Ammon's horn (tissue), 1 donor: ENCODE data around the gene RBM33.
"Not testable (repeated sequence)": the region's sequence is repeated elsewhere in the genome, so short reads cannot be mapped to it uniquely, and the experiment has no call there.

Experiments
- DNase-seq: peaks from one replicate; pipeline ENCODE4 v3.0.0-alpha.2; 2016; ENCODE audit warnings: low spot score

The RBM33 gene

GRCh38 chr7:155809947-155810769 lies 165.7 kb downstream of the RBM33 start:
- DNase-seq: no peak

GRCh38 chr7:155810770-155811559 lies 166.5 kb downstream of the RBM33 start:
- no peak for DNase-seq

GRCh38 chr7:155811560-155811894 lies 167.1 kb downstream of the RBM33 start:
- no peak for DNase-seq

GRCh38 chr7:155811895-155812761 lies 167.7 kb downstream of the RBM33 start, which contains the start of gene SHH:
Gene SHH (minus strand): TSS chr7:155812463. CDS start chr7:155812122, 341 bp downstream.
- no peak for DNase-seq

GRCh38 chr7:155813125-155813524 lies 168.7 kb downstream of the RBM33 start:
- no peak for DNase-seq

GRCh38 chr7:155813546-155814315 lies 169.3 kb downstream of the RBM33 start:
- DNase-seq: no peak

GRCh38 chr7:155814316-155815276 lies 170.1 kb downstream of the RBM33 start:
- DNase-seq: no peak

GRCh38 chr7:155815332-155816191 lies 171.1 kb downstream of the RBM33 start:
- peak; percentile 42 for DNase-seq

GRCh38 chr7:155816192-155816508 lies 171.7 kb downstream of the RBM33 start:
- DNase-seq: no peak

GRCh38 chr7:155816996-155817395 lies 172.5 kb downstream of the RBM33 start:
- DNase-seq: no peak

- DNase-seq: not testable (repeated sequence)
Measured at GRCh38 chr7:155817515-155817914, 173.1 kb downstream of the RBM33 start.

- no peak for DNase-seq
Measured at GRCh38 chr7:155818154-155818819, 173.8 kb downstream of the RBM33 start.

- DNase-seq: no peak
Measured at GRCh38 chr7:155818820-155819168, 174.3 kb downstream of the RBM33 start.

GRCh38 chr7:155819186-155819585 lies 174.7 kb downstream of the RBM33 start:
- no peak for DNase-seq

GRCh38 chr7:155820246-155820645 lies 175.8 kb downstream of the RBM33 start:
- DNase-seq: no peak

- no peak for DNase-seq
Measured at GRCh38 chr7:155820788-155821187, 176.3 kb downstream of the RBM33 start.

GRCh38 chr7:155821851-155822250 lies 177.4 kb downstream of the RBM33 start:
- DNase-seq: no peak

- DNase-seq: no peak
Measured at GRCh38 chr7:155824227-155824886, 179.9 kb downstream of the RBM33 start.
